Measurements from ENCODE around the gene ERC2. TPM values are rescaled to one million over a fixed set of nuclear protein-coding genes. Genes with fewer than 3 reads are reported as not detected.
A peak's percentile ranks its signal among the peaks of the same experiment; 100 is the strongest.

Gene ERC2
- total RNA-seq, 4 donors from 2014 or later, result 5.3 to 8.8 (median 7.8) TPM

DNA sequence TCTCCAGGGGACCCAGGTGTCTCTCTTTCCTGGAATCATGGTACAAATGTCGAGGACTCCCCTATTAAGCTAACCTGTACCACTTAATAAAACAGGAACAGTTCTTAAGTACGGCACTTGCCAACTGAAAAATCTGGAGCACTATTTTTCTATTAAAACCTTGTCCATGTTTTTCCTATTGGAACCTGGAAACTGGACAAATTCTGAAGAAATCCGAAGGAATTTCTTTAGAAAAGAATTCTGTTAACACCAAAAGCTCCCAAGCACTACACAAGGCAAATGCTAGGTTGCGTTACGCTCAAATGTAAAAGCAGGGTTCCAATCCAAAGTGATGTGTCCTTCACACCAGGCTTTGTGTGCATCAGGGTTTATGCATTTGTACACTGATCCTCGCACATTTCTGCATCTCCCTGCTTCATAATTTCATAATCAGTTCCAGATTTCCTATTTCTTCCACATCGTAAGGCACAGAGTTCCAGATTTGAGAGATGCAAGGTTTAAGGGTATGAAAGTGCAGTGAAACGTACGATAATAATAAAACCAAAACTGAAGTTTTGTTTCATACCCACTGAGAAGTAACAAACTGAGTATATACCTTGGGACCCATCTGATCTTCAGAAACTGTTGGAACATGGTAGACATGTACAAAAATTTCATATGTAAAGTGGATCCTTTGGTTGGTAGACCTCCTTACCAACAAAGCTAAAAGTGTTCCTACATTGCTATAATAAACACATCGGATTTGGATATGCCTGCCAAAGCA lies 849.0 kb downstream of the ERC2 start:
- Histone ChIP-seq H3K4me3 (replicated peaks in 1 of 3) (no peak overlapping the region), H3K27ac (no peak overlapping the region), H3K36me3 (no peaks in the 10 kb centered on the region), H3K27me3 (no peaks in the 10 kb centered on the region), H3K4me1 (no peaks in the 10 kb centered on the region), H3K9me3 (no peaks in the 10 kb centered on the region)
- DNase-seq, result no peak
- intact Hi-C loops (cut with DNase I), result no loop called here
- WGBS, 2 donors, result 72 to 83% methylated on average over 10 of the region's 10 CpGs
- no peak for TF ChIP-seq POLR2A (IDR thresholded peaks at IDR 0.05)
- TF ChIP-seq, protein P1, sequence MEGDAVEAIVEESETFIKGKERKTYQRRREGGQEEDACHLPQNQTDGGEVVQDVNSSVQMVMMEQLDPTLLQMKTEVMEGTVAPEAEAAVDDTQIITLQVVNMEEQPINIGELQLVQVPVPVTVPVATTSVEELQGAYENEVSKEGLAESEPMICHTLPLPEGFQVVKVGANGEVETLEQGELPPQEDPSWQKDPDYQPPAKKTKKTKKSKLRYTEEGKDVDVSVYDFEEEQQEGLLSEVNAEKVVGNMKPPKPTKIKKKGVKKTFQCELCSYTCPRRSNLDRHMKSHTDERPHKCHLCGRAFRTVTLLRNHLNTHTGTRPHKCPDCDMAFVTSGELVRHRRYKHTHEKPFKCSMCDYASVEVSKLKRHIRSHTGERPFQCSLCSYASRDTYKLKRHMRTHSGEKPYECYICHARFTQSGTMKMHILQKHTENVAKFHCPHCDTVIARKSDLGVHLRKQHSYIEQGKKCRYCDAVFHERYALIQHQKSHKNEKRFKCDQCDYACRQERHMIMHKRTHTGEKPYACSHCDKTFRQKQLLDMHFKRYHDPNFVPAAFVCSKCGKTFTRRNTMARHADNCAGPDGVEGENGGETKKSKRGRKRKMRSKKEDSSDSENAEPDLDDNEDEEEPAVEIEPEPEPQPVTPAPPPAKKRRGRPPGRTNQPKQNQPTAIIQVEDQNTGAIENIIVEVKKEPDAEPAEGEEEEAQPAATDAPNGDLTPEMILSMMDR (IDR thresholded peaks at IDR 0.05), result no peak

GRCh38 chr3:55617385-55617784 lies 850.9 kb downstream of the ERC2 start:
- no peak for TF ChIP-seq POLR2A (IDR thresholded peaks at IDR 0.05)
- TF ChIP-seq, protein P1 (IDR thresholded peaks at IDR 0.05), result no peak
- intact Hi-C loops (cut with DNase I), result no loop called here
- 71 to 88% methylated on average over 4 of the region's 4 CpGs for WGBS, 2 donors
- Histone ChIP-seq H3K4me3 (replicated peaks in 1 of 3) (no peak overlapping the region), H3K4me1 (no peaks in the 10 kb centered on the region), H3K27ac (no peak overlapping the region), H3K9me3 (no peaks in the 10 kb centered on the region), H3K36me3 (no peaks in the 10 kb centered on the region), H3K27me3 (no peaks in the 10 kb centered on the region)
- no peak for DNase-seq

DNA sequence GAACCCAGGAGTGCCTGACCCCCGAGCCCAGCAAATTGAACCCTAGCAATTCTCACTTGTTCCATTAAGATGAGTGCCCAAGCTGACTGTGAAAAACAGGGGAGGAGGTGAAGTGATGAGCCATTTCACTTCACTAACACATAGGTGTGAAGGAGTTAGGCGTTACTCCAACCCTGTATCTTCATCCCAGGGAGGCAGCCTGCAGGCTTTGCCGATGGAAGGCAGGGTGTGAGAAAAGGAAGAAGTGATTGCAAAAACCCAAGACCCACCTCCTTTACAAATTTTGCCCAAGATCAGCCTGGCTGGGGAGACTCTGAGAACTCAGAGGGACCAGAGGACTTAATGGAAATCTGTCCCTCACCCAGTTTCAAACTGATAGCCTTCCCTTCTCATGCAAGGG lies 851.5 kb downstream of the ERC2 start:
- TF ChIP-seq POLR2A (IDR thresholded peaks at IDR 0.05), result no peak
- TF ChIP-seq, protein P1 (IDR thresholded peaks at IDR 0.05), result no peak
- Histone ChIP-seq H3K36me3 (no peaks in the 10 kb centered on the region), H3K4me1 (peaks cover 0 to 6% of the 10 kb centered on the region in 2 donors), H3K27ac (no peak overlapping the region), H3K9me3 (no peaks in the 10 kb centered on the region), H3K27me3 (no peaks in the 10 kb centered on the region), H3K4me3 (replicated peaks in 1 of 3) (no peak overlapping the region)
- no peak for DNase-seq
- WGBS, 2 donors, result 91 to 95% methylated on average over 3 of the region's 3 CpGs
- intact Hi-C loops (cut with DNase I), result no loop called here

GRCh38 chr3:55615694-55616295 lies 852.5 kb downstream of the ERC2 start:
- 59 to 61% methylated on average over 8 of the region's 8 CpGs for WGBS, 2 donors
- intact Hi-C loops (cut with DNase I), result no loop called here
- H3K36me3 ChIP-seq, result no peaks in the 10 kb centered on the region
- TF ChIP-seq, protein P1 (IDR thresholded peaks at IDR 0.05), result no peak
- TF ChIP-seq POLR2A (IDR thresholded peaks at IDR 0.05), result no peak
- no peak overlapping the region for H3K4me3 ChIP-seq (replicated peaks in 1 of 3)
- no peak overlapping the region for H3K27ac ChIP-seq
- no peaks in the 10 kb centered on the region for H3K9me3 ChIP-seq
- peak; percentile 3 to 9 for DNase-seq
- H3K4me1 ChIP-seq, result peaks cover 0 to 9% of the 10 kb centered on the region in 2 donors
- no peaks in the 10 kb centered on the region for H3K27me3 ChIP-seq

DNA sequence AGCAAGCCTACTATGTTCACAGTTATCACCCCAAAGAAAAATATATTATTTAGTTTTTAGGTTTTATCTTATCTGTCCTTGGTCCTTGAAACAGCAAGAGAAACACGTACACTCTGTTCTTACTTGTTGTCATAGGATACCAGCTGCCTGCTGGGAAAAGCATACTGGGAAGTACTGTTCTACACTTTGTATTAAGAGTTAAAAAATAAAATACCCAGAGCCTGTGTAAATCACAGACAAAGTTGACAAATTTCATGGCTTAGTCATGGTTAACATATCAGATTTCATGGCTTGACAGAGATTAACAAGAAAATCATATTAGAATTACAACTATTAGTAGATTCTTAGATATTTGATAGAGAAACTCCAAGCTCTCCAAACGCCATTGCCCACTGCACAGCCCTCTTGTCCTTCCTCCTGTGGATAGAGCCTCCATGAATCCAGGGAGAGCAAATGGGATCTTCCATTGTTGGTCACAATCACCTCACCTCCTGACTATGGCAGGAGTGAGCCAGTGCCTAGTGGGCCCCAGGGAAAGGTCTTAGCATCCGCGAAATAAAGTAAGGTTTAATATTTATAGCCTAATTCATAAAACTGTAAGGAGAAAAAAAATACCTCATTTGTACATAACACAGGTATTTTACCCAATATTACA lies 853.1 kb downstream of the ERC2 start:
- DNase-seq, result no peak
- TF ChIP-seq, protein P1 (IDR thresholded peaks at IDR 0.05), result no peak
- TF ChIP-seq POLR2A (IDR thresholded peaks at IDR 0.05), result no peak
- Histone ChIP-seq H3K9me3 (no peaks in the 10 kb centered on the region), H3K4me3 (replicated peaks in 1 of 3) (no peak overlapping the region), H3K27ac (no peak overlapping the region), H3K36me3 (no peaks in the 10 kb centered on the region), H3K27me3 (no peaks in the 10 kb centered on the region), H3K4me1 (peaks cover 0 to 9% of the 10 kb centered on the region in 2 donors)
- intact Hi-C loops (cut with DNase I), result no loop called here
- WGBS, 2 donors, result 81 to 86% methylated on average over 4 of the region's 4 CpGs
